ENCODE results near the gene YY1AP1. TPM values are rescaled to one million over a fixed set of nuclear protein-coding genes. Genes with fewer than 3 reads are reported as not detected.
"Not testable (repeated sequence)": the region's sequence is repeated elsewhere in the genome, so short reads cannot be mapped to it uniquely, and the experiment has no call there.

Gene YY1AP1
- polyA plus RNA-seq, 1 experiment, result 70.0 TPM

- POLR2A ChIA-PET, result no interaction called here
- TF ChIP-seq, protein P1, sequence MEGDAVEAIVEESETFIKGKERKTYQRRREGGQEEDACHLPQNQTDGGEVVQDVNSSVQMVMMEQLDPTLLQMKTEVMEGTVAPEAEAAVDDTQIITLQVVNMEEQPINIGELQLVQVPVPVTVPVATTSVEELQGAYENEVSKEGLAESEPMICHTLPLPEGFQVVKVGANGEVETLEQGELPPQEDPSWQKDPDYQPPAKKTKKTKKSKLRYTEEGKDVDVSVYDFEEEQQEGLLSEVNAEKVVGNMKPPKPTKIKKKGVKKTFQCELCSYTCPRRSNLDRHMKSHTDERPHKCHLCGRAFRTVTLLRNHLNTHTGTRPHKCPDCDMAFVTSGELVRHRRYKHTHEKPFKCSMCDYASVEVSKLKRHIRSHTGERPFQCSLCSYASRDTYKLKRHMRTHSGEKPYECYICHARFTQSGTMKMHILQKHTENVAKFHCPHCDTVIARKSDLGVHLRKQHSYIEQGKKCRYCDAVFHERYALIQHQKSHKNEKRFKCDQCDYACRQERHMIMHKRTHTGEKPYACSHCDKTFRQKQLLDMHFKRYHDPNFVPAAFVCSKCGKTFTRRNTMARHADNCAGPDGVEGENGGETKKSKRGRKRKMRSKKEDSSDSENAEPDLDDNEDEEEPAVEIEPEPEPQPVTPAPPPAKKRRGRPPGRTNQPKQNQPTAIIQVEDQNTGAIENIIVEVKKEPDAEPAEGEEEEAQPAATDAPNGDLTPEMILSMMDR (IDR thresholded peaks at IDR 0.05; ENCODE audit: low read depth, low read length), result no peak
- H3K9me3 ChIP-seq (ENCODE audit: control insufficient read depth, insufficient read depth, low read length), result peaks cover 5% of the 10 kb centered on the region; the same call in 1 of the 2 replicates
- CTCF ChIA-PET, result no interaction called here
- H3K27me3 ChIP-seq (ENCODE audit: control insufficient read depth, insufficient read depth, low read length), result no peaks in the 10 kb centered on the region
- DNase-seq (ENCODE audit: low read depth, low spot score), result no peak
- no peak overlapping the region for H3K27ac ChIP-seq (ENCODE audit: low read depth, low read length)
- H3K4me3 ChIP-seq (ENCODE audit: low read depth, low read length), result no peak overlapping the region
These were observed 65.2 kb downstream of the YY1AP1 start for GRCh38 chr1:155623357-155623756.

DNA sequence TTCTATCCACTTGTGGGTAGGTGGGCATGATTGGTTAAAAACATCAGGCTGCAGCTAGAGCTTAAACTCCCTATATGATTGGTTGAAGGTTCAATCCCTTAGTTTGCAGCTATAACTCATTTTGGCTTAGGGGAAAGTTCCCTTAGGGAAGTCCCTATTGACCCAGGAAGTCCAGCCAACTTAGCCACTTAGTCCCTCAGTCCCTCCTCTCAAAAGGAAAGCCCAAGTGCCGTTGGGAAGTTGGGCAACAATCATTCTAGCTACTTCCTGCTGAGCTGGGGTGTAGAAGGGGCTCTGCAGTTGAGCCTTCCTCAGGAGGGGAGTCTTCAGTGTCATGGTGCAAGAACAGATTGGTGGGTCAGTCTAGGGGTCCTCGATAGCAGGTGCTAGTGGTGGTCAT lies 66.4 kb downstream of the YY1AP1 start:
- DNase-seq (ENCODE audit: low read depth, low spot score), result no peak
- no peaks in the 10 kb centered on the region for H3K27me3 ChIP-seq (ENCODE audit: control insufficient read depth, insufficient read depth, low read length)
- TF ChIP-seq, protein P1 (IDR thresholded peaks at IDR 0.05; ENCODE audit: low read depth, low read length), result no peak
- CTCF ChIA-PET, result no interaction called here
- peaks cover 5% of the 10 kb centered on the region; the same call in 1 of the 2 replicates for H3K9me3 ChIP-seq (ENCODE audit: control insufficient read depth, insufficient read depth, low read length)
- no peak overlapping the region for H3K4me3 ChIP-seq (ENCODE audit: low read depth, low read length)
- H3K27ac ChIP-seq (ENCODE audit: low read depth, low read length), result no peak overlapping the region
- POLR2A ChIA-PET, result no interaction called here

DNA sequence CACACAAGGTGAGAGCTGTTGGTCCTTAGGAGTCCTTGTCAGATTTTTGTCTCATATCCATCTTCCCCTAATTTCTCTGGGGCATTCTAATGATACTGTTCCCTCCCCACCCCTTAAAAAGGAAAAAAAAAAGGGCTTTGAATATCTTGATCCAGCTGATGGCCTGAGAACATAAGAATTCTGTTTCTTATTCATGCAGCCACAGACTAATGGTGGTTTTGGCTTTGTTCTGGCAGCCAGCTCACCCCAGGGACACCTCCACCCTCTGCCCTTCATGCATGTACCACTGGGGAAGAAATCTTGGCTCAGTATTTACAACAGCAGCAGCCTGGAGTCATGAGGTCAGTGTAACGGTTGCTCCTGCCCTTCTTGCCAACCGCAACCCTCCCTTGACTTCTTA lies 75.3 kb downstream of the YY1AP1 start:
- not testable (repeated sequence) for DNase-seq (ENCODE audit: low read depth, low spot score)

GRCh38 chr1:155610257-155610647 lies 78.3 kb downstream of the YY1AP1 start:
- H3K9me3 ChIP-seq (ENCODE audit: control insufficient read depth, insufficient read depth, low read length); H3K27ac ChIP-seq (ENCODE audit: low read depth, low read length); POLR2A ChIA-PET; DNase-seq (ENCODE audit: low read depth, low spot score); CTCF ChIA-PET; H3K27me3 ChIP-seq (ENCODE audit: control insufficient read depth, insufficient read depth, low read length): not testable (repeated sequence)
- peak overlapping the region; percentile 58 for H3K4me3 ChIP-seq (ENCODE audit: low read depth, low read length)

More for the DNA sequence above, 75.3 kb downstream of the YY1AP1 start:
- H3K27me3 ChIP-seq (ENCODE audit: control insufficient read depth, insufficient read depth, low read length); H3K4me3 ChIP-seq (ENCODE audit: low read depth, low read length); H3K27ac ChIP-seq (ENCODE audit: low read depth, low read length); H3K9me3 ChIP-seq (ENCODE audit: control insufficient read depth, insufficient read depth, low read length); POLR2A ChIA-PET; CTCF ChIA-PET: not testable (repeated sequence)

- TF ChIP-seq, protein P1 (IDR thresholded peaks at IDR 0.05; ENCODE audit: low read depth, low read length), result no peak
- POLR2A ChIA-PET, result no interaction called here
- CTCF ChIA-PET, result interaction anchor here (1.0 kb wide), 1 partner anchor 360 kb away, joined by 5 read pairs; no protein-coding TSS in a partner anchor
- no peaks in the 10 kb centered on the region; the same call in 1 of the 2 replicates for H3K9me3 ChIP-seq (ENCODE audit: control insufficient read depth, insufficient read depth, low read length)
- DNase-seq (ENCODE audit: low read depth, low spot score), result peak; percentile 93
- H3K27ac ChIP-seq (ENCODE audit: low read depth, low read length), result peak within 1 kb of the TSS; percentile 62
- peak within 1 kb of the TSS; percentile 67 for H3K4me3 ChIP-seq (ENCODE audit: low read depth, low read length)
- H3K27me3 ChIP-seq (ENCODE audit: control insufficient read depth, insufficient read depth, low read length), result no peaks in the 10 kb centered on the region
These were observed 78.9 kb downstream of the YY1AP1 start, which contains the start of gene MSTO1 for GRCh38 chr1:155609515-155610256. TSS of gene MSTO1 (plus strand) at chr1:155610218. CDS start at chr1:155610249, 31 bp downstream.

Other genes with a start within 250 kb of the YY1AP1 start
- 24.0 and 30.6 TPM in 2 replicates for gene ASH1L, start 126.0 kb downstream of the YY1AP1 start, polyA plus RNA-seq (2011; rRNA removed)
- 17.1 and 22.5 TPM in 2 replicates for gene MSTO1, start 78.6 kb downstream of the YY1AP1 start, polyA plus RNA-seq (2011; rRNA removed)
- 150 and 152 TPM in 2 replicates for gene DAP3, start 317 bp upstream of the YY1AP1 start, polyA plus RNA-seq (2011; rRNA removed)
- gene GON4L, start 168.4 kb upstream of the YY1AP1 start, polyA plus RNA-seq (2011; rRNA removed), result 22.3 and 24.5 TPM in 2 replicates
- 44.8 and 49.0 TPM in 2 replicates for gene SYT11, start 170.8 kb upstream of the YY1AP1 start, polyA plus RNA-seq (2011; rRNA removed)
- 56.4 and 65.2 TPM in 2 replicates for gene RIT1, start 222.6 kb upstream of the YY1AP1 start, polyA plus RNA-seq (2011; rRNA removed)
- gene KHDC4, start 245.6 kb upstream of the YY1AP1 start, polyA plus RNA-seq (2011; rRNA removed), result 34.9 and 39.0 TPM in 2 replicates

Data from AG04450 (cell line).